ENCODE data around the gene ZNF133.
"Not testable (repeated sequence)": the region's sequence is repeated elsewhere in the genome, so short reads cannot be mapped to it uniquely, and the experiment has no call there.

Gene ZNF133

DNA sequence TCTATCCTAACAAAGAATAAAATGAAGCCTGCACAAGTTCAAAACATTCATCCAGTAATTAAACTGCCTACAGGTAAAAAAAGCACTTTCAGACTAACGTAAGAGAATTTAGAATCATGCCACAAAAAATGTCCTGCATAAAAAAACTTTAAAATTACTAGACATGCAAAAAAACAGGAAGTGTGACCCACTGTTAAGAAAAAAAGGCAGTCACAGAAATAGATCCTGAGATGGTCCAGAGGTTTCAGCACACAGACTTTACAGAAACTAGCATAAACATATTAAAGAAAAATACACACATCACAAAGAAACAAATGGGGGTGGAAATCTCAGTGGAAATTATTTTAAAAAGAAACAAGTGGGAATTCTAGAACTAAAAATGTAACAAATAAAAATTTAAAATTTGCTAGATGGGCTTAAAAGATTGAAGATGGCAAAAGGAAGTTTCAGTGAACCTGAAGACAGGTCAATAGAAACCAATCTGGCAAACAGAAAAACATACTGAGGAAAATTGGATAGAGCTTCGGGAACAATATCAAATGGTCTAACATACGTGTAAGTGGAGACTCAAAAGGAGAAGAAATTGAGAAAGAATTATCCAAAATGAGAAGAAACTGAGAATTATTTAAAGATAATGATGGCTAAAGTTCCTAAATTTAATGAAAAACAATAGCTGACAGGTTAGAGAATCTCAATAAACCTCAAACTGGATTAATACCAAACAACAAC is 3.4 kb upstream of the ZNF133 start:
- no peak for DNase-seq (ENCODE audit: low spot score)

DNA sequence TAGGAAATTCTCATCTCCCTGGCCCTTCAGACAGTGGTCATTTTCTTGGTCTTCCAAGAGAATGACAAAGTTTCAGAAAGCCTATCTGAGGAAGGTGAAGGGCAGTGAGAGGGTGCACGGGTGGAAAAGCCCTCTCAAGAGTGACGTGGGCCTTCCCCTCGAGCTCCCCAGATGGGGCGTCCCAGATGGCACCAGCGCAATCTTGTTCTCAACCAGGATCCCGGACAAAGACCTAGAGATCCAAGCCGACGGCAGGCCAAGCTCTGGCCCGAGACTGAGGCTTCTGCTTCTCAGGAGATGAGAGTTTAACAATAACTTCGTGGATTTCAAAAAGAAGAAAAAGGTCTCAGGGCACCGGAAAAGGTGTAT is 797 bp upstream of the ZNF133 start:
- no peak for DNase-seq (ENCODE audit: low spot score)

DNA sequence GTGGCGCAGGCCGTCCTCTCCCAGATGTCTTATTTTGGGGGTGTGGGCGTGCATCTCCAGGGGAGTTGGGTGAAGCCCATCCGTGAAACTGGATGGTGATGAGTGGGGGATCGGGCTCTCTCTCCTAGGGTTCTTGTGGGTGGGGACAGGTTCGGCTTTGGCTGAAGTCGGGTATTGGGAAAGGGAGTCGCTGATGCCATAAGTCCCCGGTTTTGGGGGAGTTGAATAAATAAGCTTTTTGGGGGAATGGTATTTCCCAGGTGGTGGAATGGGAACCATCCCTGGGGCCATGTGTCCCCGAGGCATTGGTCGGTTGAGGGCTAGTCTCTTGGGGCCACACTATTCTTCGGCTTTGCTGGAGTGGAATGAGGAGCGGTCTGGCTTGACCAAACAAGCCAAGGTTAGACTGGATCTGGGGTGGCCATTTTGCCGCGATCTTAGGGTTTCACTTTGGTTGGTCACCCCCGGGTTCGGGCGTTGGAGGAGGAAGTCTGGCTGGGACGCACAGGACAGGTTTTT is 481 bp downstream of the ZNF133 start:
- DNase-seq (ENCODE audit: low spot score) = no peak

DNA sequence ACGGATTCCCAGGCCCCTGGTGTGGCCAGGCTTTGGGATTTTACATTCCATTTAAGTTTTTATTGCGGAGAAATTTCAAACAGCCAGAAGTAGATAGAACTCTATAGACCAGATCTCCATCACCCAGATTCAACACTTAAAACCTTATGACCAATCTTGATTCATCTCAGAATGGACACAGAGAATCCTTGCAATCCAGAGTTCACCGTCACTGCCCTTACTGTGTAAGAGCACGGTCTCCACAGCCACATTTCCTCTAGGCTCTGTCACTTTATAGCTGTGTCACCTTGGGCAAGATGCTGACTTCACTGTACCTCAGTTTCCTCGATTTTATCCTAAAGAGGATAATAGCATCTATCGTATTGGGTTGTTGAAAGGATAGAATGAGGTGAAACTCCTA is 979 bp downstream of the ZNF133 start:
- no peak for DNase-seq (ENCODE audit: low spot score)

DNA sequence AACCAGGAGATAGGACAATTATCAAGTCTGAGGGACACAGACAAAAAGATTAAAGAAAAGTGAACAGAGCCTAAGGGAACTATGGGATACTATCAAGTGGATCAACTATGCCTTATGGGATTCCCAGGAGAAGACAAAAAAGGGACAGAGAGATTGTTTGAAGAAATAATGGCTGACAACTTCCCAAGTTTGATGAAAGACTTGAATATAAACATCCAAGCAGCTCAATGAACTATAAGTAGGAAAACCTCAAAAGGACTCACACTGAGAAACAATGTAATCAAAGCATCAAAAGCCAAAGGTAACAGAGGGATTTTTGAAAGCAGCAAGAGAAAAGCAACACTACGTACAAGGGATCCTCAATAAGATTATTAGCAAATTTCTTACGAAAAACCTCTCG is 11.0 kb downstream of the ZNF133 start:
- DNase-seq (ENCODE audit: low spot score) = no peak

DNA sequence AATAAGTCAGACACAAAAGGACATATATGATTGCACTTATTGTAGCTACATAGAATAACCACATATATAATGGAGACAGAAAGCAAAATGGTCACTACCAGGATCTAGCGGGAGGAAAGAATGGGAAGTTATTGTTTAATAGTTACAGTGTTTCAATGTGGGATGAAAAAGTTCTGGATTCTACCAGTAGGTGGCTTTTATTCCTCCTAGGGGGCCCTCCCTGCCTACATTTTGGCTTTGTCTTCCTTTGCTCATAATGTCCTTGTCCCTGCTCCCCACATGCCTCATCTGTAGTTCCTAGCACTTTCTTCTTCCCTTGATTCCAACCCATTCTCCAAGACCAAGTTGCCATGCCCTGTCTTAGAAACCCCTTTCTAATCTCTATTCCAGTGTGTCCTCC is 16.3 kb downstream of the ZNF133 start:
- no peak for DNase-seq (ENCODE audit: low spot score)

DNA sequence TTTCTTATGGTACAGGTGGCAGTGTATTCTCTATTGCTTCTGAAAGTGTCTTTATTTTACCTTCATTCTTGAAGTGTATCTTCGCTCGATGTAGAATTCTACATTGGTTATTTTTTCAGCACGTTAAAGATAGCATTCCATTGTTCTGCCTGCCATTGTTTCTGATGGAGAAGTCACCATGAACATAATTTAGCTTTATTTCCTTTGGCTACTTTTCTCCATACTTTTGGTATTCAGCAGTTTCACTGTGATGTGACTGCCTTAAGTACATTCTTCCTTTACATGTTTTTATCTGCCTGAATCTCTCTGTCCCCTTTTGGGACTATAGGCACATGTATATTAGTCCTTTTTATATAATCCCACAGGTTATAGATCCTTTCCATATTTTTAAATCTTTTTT is 19.0 kb downstream of the ZNF133 start:
- no peak for DNase-seq (ENCODE audit: low spot score)

DNA sequence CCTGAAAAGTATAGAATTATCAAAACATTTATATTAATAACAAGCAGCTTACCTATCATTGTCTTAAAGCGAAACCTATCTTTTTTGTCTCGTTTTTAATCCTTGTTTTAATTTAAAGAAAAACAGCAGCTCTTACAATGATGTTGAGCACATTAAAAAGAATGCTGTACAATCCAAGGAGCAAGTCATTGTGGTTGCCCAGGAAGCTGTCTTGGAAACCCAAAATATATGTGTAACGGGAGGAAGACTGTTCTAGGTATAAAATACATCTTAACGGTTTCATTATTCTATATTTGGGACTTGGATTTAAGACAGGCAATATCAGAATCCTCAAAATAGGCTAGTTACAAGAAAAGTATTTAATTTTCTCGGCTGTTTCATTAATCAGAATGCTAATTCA is 21.7 kb downstream of the ZNF133 start:
- no peak for DNase-seq (ENCODE audit: low spot score)

DNA sequence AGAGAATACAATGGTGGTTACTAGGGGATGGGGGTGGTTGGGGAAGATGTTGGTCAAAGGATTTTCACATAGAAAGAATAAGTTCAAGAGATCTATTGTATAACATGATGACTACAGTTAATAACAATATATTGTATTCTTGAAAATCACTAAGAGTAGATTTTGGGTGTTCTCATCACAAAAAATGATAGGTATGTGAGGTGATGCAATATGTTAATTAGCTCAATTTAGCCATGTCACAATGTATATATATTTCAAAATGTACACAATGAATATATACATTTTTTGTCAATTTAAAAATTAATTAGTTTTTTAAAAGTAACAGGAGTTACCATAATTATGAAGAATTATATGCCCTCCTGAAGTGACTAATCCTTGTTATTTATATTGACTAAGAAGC is 22.3 kb downstream of the ZNF133 start:
- no peak for DNase-seq (ENCODE audit: low spot score)

DNA sequence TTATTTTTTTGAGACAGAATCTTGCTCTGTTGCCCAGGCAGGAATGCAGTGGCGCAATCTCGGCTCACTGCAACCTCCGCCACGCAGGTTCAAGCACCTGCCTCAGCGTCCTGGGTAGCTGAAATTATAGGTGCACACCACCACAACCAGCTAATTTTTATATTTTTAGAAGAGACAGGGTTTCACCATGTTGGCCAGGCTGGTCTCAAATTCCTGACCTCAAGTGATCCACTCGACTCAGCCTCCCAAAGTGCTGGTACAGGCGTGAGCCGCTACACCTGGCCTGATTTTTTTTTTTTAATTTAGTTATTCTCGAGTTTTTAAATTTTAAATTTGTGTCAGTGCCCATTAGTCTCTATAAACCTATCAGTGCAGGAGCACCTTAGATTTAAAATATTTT is 24.4 kb downstream of the ZNF133 start:
- no peak for DNase-seq (ENCODE audit: low spot score)

DNA sequence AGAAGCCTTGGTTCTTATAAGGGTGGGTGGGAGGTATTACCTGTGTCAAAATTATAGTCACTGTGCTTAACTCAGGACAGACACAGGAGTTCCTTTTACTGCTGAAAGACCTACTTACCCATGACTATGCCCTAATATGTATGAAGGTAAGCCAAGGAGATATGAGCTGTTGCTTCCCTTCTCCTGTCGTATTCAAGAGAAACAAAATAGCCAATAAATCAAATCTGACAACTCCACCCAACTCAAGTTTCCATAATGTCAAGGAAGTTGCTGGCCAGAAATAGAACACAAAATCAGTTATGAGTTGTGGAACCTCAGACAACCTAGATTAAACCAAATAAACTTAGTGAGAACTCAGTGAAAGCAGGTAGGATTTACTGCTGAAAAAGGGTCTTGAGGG is 25.1 kb downstream of the ZNF133 start:
- no peak for DNase-seq (ENCODE audit: low spot score)

DNA sequence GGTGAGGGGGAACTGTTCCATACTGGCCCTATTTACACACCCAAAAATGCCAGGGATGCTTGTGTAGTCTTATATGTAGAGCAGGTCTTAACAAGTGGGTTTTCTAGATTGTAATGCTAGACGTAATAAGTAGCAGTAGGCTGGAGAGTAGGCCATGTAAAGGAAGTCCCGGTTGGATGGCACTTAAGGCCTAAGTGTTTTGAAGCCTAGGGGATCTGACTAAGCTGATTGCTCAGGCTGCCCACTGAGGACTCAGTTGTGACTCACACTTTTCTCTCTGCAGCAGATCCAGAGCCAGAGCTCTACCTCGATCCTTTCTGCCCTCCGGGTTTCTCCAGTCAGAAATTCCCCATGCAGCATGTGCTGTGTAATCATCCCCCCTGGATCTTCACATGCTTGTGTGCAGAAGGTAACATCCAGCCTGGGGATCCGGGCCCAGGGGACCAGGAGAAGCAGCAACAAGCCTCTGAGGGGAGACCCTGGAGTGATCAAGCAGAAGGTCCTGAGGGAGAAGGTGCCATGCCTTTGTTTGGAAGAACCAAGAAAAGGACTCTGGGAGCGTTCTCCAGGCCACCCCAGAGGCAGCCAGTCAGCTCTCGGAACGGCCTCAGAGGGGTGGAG is 26.6 kb downstream of the ZNF133 start:
- no peak for DNase-seq (ENCODE audit: low spot score)

DNA sequence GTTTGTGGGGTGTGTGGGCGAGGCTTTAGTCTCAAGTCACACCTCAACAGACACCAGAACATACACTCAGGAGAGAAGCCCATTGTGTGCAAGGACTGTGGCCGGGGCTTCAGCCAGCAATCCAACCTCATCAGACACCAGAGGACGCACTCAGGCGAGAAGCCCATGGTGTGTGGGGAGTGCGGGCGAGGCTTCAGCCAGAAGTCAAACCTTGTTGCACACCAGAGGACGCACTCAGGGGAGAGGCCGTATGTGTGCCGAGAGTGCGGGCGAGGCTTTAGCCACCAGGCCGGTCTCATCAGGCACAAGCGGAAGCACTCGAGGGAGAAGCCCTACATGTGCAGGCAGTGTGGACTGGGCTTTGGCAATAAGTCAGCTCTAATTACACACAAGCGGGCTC is 27.8 kb downstream of the ZNF133 start:
- DNase-seq (ENCODE audit: low spot score) = no peak

DNA sequence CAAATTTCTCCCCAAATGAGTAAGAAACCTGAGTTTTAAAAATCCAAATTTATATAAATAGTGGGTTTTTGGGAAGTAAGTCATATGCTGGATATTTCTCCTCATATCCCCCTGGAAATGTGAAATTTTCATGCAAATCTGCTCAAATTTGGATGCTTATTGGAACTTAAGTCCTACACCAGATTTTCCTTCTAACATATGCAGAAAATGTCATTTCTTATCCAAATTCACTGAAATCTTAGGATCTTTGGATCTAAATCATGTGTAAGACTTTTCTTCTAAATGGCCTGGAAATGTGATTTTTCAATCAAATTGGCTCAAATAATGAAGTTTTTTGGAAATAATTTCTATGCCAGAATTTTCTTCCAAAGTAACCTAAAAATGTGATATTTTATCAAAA is 33.0 kb downstream of the ZNF133 start:
- DNase-seq (ENCODE audit: low spot score) = no peak

DNA sequence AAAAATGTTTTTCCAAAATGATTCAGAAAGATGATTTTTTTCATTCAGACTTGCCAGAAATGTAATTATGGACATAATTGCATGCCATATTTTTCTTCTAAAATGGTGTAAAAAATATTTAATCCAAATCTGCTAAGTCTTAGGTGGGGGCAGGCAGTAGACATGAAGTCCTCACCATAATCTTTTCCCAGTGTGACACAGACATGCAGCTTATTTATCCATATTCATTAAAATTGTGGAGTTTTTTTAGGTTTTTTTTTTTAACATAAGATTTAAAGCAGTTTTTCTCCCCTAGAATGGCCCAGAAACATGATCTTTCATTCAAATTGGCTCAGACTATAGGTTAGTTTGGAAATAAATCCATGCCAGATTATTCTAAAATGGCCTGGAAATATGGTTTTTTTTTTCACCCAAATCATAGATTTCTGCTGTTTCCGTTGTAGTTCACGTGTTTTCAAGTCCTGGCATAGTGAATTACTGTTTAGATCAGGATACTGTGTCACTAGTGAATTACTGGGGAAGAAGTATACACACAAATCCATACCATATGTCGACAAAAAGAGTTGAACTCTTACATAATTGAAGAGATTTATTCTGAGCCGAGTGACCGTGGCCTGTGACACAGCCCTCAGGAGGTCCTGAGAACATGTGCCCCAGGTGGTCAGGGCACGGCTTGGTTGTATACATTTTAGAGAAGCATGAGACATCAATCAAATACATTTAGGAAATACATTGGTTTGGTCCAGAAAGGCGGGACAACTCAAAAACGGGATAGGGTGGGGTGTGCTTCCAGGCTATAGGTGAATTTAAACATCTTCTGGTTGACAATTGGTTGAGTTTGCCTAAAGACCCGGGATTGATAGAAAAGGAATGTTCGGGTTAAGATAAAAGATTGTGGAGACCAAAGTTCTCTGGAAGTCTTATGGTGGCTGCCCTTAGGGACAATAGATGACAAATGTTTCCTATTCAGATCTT is 33.9 kb downstream of the ZNF133 start:
- no peak for DNase-seq (ENCODE audit: low spot score)

DNA sequence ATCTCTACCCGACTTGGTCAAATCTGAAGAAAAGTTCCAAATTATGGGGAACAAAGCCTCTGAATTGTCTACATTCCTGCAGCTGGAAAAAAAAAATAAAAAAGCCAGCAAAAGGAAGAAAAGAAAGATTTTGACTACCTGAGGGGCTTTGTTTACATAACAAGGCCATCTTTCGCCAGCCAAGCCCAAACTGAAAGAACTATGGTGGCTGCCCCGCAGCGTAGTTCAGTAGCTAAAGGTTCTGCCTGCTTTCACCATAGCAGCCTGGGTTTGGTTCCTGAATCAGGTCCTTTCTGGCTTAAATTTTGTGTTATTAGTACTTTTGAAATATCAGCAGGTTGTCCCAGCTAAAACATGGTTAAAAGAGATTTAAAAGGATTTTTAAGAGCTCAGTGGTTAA is 35.4 kb downstream of the ZNF133 start:
- no peak for DNase-seq (ENCODE audit: low spot score)

DNA sequence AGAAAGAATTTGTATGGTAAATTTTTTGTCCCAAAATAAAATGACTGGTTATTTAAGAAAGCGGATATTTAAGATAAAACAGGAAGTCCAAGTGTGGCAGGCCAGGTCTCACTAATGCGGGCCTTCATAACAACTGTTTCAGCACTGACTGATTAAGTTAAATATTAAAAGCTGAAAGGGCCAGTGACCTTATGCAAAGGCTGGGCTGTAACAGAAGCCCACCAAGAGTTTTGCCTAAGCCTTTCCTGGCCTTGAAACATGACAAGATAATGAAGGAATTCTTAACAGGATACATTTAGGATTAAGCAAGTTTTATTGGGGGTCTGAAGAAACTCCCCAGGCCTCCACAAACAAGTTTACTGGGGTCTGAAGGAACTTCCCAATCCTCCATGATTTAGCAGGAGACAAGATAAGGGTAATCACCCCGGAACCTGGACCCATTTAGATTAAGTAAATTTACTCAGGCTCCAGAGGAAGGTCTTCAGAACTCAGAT is 36.3 kb downstream of the ZNF133 start:
- no peak for DNase-seq (ENCODE audit: low spot score)

DNA sequence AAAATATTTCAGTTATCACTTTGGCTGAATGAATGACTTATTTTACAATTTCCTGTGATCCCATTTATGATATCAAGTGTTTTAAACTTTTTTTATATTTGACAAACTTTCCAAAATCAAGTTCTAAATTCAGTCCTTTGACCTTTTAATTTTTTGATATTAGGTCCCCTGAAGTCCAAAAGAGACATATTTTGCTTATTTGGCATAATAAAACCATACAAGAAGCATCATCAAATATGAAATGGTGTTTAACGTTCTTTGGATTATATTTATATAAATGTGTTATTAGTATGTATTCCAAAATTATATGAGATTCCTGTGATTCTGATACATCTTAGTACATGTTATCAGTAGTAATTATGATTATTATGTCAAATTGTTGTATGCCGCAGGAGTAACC is 38.7 kb downstream of the ZNF133 start:
- no peak for DNase-seq (ENCODE audit: low spot score)

DNA sequence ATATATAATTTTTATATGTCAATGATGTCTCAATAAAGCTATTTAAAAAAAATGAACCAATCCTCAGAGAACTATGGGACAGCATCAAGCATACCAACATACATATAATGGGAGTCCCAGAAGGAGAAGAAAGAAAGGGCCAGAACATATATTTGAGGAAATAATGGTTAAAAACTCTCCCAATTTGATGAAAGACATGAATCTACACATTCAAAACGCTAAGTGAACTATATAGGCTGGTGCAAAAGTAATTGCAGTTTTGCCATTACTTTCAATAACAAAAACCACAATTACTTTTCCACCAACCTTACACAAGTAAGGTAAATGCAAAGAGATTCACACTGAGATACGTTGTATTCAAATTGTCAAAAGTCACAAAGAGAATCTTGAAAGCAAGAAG is 43.4 kb downstream of the ZNF133 start:
- DNase-seq (ENCODE audit: low spot score) = no peak

DNA sequence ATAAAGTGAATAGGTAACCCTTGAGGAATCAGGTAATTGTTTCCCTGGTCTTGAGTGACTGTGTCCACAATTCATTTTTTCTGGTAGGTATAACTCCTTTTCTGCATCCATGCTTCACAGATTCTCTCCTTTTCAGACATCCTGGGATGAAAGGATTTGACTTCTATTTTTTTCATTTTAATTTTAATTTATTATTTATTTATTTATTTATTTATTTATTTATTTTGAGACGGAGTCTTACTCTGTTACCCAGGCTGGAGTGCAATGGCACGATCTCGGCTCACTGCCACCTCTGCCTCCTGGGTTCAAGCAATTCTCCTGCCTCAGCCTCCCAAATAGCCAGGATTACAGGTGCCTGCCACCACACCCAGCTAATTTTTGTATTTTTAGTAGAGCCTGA is 61.4 kb downstream of the ZNF133 start:
- not testable (repeated sequence) for DNase-seq (ENCODE audit: low spot score)

DNA sequence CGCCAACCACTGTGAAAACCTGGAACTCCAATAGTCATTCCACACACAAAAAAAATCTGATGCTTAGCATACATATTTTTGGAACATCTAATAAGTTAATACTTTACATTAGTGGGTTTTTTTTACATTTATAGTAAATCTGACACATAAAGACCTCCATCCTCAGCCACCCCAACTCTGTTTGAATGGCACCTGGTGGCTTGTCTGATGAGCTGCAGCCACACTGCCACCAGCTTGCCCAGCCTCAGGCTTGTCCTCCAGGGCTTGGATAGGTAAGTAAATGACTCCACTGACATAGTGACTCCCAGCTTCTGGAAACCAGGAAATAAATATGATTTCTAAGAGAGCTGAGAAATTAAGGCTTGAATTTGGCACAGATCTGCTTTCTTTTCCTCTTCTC is 71.5 kb downstream of the ZNF133 start:
- no peak for DNase-seq (ENCODE audit: low spot score)

DNA sequence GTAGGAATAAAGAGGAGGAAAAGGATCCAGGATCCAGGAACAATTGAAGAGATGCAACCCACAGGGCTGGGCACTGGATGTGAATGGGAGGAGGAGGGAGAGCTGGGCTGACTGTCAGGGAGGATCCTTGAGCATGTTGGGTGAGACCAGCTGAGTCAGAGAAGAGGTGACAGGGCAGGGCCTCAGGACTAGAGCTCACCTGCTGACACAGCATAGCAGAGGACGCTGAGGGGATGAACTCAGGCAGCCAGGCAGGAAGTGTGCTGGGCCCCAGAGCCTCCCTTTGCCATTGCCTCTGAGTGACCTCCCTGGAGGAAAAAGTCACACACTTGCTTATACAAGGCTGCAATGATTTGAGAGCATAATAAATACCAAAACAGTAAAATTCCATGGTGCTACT is 72.3 kb downstream of the ZNF133 start:
- DNase-seq (ENCODE audit: low spot score) = no peak

DNA sequence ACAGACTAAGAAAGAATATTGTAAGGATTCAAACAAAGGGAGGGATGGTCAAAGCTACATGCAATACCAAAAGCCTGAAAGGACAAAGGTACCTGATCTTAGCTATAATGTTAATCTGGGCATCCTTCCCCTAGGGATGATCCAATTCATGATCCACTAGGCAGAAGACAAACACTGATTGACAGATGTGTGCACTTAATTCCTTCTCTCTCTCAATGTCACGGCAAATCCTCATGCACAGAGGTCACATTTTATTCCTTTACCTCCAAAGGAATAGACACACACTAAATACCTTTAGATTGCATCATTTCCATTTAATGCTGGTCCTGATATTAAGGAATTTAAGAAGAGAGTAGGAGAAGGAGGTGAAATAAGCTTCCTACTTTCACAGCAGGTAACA is 73.4 kb downstream of the ZNF133 start:
- DNase-seq (ENCODE audit: low spot score) = no peak
